GM18870 (cell line): ENCODE results near the gene DUSP2.
A peak's percentile ranks its signal among the peaks of the same experiment; 100 is the strongest.

Experiments used
- ATAC-seq: cut with Tn5 transposase; IDR thresholded peaks from one replicate; pipeline ENCODE4 v1.9.1; 2021; ENCODE audit warnings: moderate library complexity; ENCODE audit not compliant: unreplicated experiment

The DUSP2 gene

GRCh38 chr2:96145036-96145847 lies at the start of gene DUSP2:
Gene DUSP2 (minus strand): TSS chr2:96145440. CDS start chr2:96145354, 86 bp downstream.
- ATAC-seq: peak; percentile 30

GRCh38 chr2:96191937-96192670 lies 46.9 kb upstream of the DUSP2 start:
- no peak for ATAC-seq

- no peak for ATAC-seq
Observed at GRCh38 chr2:96188821-96189526, 43.7 kb upstream of the DUSP2 start.

- ATAC-seq: no peak
Observed at GRCh38 chr2:96186562-96186961, 41.3 kb upstream of the DUSP2 start.

GRCh38 chr2:96185516-96185915 lies 40.3 kb upstream of the DUSP2 start:
- no peak for ATAC-seq

GRCh38 chr2:96184989-96185388 lies 39.7 kb upstream of the DUSP2 start:
- no peak for ATAC-seq

- no peak for ATAC-seq
Observed at GRCh38 chr2:96184188-96184587, 38.9 kb upstream of the DUSP2 start.

- no peak for ATAC-seq
Observed at GRCh38 chr2:96181529-96181928, 36.3 kb upstream of the DUSP2 start.

- no peak for ATAC-seq
Observed at GRCh38 chr2:96180521-96180920, 35.3 kb upstream of the DUSP2 start.

- ATAC-seq: no peak
Observed at GRCh38 chr2:96180002-96180401, 34.8 kb upstream of the DUSP2 start.

- no peak for ATAC-seq
Observed at GRCh38 chr2:96176661-96177060, 31.4 kb upstream of the DUSP2 start.

- ATAC-seq: no peak
Observed at GRCh38 chr2:96175951-96176350, 30.7 kb upstream of the DUSP2 start.

GRCh38 chr2:96174251-96175144 lies 29.3 kb upstream of the DUSP2 start:
- ATAC-seq: peak; percentile 47

GRCh38 chr2:96171831-96172230 lies 26.6 kb upstream of the DUSP2 start:
- no peak for ATAC-seq

GRCh38 chr2:96170626-96171025 lies 25.4 kb upstream of the DUSP2 start:
- ATAC-seq: no peak

- ATAC-seq: no peak
Observed at GRCh38 chr2:96169868-96170507, 24.7 kb upstream of the DUSP2 start.

GRCh38 chr2:96167407-96168013 lies 22.3 kb upstream of the DUSP2 start:
- no peak for ATAC-seq

- peak; percentile 74 for ATAC-seq
Observed at GRCh38 chr2:96164459-96165184, 19.4 kb upstream of the DUSP2 start.
